GM19351 (cell line): ENCODE measurements around the gene MRPS12.

ENCODE experiments used
- ATAC-seq: cut with Tn5 transposase; IDR thresholded peaks from one replicate; pipeline ENCODE4 v1.9.1; 2021; ENCODE audit warnings: mild to moderate bottlenecking, moderate library complexity; ENCODE audit not compliant: unreplicated experiment

Gene MRPS12

DNA sequence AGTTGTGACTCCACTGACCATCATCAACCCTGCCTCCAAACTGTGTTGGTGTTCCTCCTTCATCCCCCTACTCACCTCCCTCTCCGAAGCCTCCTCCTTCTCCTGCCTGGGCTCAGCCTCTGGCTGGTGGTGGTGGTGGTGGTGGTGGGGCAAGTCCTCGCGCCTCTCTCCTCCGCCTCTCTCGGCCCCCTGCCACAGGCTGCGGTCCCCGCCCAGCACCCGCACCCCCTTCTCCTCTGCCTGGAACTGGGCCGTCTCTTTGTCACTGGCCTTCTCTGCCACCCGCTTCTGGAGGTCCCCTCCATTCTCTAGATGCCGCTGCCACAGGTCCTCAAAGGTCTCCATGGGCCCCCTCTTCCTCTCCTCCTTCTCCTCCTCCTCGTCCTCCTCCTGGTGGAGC is 20.3 kb upstream of the MRPS12 start:
- ATAC-seq = no peak

DNA sequence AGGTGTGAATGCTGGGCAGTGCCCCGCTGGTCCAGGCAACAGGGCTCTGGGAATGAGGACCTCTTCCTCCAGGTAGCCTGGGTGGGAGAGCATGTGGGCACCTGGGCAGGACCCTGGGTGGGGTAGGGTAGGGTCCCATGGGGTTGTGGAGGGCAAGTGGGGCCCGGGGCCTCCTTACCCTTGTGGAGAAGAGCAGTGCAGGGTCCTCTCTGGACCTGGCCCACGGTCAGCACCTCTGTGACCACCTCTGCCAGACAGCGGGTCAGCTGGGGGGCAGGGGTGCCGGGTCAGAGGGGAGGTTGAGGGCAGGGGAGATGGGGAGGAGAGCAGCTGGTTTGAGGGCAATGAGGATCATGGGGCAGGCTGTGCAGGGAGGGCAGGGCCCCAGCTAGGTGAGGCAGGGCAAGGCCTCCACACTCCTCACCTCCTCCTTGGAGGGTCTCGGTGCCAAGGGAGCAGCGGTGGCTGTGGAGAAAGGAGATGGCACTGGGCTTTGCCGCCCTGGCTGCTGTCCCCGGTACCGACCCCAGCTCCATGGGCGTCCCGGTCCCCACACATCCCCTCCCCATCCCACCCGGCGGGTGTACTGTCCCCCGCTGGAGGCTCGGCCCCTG is 19.2 kb upstream of the MRPS12 start:
- no peak for ATAC-seq

DNA sequence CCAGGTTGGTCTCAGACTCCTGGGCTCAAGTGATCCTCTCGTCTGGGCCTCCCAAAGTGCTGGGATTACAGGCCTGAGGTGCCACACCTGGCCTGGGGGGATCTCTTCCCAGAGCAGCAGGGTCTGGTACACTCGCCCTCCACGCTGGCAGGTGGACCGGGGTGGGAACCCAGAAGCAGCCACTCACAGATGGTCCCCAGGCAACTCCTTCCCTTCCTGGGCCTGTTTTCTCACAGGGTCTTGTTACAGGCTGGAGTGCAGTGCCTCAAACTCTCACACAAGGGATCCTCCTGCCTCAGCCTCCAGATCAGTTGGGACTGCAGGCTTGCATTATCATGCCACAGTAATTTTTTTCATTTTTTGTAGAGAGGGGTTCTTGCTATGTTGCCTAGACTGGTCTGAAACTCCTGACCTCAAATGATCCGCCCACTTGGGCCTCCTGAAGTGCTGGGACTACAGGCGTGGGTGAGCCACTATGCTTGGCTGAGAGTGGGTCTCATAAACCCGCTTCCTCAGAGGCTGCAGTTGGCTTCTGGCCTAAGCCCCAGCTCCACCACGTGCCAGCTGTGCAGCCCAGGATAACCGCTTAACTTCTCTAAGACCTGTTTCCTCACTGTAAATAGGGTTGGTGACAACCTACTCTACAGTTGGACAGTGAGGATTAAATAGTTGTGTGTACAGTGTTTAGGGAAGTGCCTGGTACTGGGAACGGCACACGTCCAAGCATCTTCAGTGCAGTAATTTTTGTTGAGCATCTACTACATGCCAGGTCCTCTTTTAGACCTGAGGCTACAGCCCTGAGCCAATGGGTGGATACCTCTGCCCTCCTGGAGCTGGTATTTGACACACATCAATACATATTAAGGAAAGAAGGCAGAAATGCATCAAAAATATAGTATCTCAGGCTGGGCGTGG is 17.9 kb upstream of the MRPS12 start:
- no peak for ATAC-seq

DNA sequence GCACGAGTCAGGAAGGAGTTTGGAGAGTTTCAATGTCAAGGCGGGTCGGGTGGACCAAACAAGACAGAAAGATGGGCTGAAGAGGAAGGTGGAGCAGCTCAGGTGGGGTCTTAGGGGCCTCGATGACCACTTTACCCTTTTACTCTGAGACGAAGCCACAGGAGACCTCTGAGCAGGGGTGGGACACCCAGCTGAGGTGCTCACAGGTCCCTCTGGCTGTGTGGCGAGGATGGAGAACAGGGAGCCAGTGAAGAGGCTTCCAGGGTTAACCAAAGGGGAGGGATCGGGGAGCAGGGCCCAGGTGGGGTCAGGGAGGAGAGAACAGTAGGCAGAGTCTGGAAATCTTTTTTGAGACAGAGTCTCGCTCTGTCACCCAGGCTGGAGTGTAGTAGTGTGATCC is 16.8 kb upstream of the MRPS12 start:
- no peak for ATAC-seq

DNA sequence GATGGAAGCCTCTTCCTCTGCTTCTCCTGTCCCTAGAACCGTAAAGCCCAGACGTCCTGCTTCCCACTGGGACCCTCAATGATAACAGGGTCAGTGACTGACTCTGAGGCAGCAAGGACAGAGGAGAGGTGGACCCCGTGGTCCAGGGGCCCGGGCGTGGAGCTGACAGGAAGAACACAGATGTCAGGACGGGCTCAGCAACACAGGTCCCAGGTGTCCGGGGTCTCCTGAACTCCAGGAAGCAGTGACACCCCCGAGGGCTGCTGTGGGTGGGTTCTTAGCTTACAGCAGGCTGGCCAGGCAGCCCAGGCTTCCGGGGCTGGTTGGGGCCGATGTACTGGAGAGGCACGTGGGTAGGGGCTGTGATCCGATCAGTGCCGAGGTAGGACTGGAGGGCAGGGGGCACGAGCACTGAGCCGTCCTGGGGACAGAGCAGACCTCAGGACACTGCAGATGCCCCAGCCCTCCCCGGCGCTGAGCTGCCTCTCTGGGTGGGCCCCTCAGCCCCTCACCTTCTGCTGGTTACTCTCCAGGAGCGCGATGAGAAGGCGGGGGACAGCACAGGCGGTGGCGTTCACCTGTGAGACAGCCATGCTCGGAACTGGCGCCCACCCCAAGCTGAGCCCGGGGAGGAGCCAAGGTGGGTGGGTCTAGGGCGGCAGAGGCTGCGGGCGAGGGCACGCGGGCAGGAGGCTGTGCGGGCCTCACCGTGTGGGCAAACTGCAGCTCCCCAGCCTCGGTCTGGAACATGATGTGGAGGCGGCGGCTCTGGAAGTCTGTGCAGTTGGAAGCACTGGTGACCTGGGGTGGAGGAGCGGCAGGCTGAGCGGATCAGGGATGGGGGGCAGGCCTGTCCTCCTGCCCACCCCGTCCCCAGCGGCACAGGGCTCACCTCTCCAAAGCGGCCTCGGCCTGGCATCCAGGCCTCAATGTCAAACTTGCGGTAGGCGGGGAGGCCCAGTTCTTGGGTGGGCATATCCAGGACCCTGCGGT is 15.1 kb upstream of the MRPS12 start:
- no peak for ATAC-seq

DNA sequence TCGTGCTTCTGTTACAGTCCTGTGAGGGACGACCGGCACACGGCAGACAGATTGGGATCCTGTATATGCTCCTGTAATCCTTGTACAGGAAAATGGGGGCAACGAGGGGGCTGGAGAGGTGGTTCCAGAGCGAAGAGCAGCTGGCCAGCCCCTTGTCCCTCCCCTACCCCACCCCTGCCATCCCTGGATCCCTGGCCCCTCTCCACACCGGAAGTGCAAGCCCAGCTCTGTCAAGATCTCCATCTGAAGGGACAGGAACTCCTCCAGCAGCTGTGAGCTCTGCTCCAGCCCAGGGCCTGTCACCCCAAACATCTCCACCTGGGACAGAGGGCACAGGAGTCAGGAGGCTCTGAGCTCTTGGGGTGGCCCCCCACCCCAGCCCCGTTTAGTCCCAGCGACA is 13.2 kb upstream of the MRPS12 start:
- ATAC-seq = no peak

DNA sequence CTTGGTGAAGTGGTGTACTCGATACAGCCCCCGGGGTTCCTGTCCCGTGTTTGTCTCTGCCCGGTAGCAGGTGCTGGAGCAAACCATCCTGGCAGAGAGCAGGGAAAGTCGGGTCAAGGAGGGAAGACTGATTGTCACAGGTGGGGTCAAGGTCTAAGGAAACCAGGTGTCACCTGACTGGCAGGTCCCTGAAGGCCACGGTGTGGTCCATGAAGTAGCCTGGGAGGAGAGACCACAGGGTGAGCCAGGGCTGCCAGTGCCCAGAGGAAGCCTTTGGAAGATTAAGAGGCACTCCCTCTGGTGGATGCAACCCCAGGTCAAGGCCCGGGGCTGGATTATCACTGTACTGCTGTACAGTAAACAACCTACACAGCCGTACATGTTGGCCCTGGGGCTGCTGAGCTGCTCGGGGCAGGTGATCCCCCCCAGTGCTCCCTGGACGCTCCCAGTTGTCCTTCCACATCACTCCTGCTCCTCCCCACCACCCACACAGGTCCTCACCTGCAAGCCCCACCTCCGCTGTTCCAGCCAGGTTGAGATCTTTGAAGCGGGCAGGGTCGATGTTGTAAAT is 12.7 kb upstream of the MRPS12 start:
- ATAC-seq = no peak

DNA sequence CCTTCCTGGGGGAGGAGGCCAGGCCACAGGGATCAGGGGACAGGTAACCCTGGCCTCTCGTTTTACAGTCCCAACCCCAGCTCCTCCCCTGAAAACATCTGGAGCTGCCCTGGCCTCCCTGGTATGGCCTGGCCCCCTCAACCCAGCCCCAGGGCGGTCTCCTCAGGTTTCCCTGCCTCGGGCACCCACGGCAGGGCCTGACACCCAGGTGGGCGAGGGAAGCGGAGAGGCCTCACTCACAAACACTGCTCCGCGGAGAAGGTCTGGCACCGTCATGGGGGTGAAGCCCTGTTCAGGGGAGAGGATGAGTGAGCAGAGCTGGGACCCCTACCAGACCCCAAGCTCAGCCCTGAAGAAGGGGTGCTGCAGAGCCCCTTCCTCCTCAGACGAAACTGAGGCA is 12.2 kb upstream of the MRPS12 start:
- ATAC-seq = no peak

DNA sequence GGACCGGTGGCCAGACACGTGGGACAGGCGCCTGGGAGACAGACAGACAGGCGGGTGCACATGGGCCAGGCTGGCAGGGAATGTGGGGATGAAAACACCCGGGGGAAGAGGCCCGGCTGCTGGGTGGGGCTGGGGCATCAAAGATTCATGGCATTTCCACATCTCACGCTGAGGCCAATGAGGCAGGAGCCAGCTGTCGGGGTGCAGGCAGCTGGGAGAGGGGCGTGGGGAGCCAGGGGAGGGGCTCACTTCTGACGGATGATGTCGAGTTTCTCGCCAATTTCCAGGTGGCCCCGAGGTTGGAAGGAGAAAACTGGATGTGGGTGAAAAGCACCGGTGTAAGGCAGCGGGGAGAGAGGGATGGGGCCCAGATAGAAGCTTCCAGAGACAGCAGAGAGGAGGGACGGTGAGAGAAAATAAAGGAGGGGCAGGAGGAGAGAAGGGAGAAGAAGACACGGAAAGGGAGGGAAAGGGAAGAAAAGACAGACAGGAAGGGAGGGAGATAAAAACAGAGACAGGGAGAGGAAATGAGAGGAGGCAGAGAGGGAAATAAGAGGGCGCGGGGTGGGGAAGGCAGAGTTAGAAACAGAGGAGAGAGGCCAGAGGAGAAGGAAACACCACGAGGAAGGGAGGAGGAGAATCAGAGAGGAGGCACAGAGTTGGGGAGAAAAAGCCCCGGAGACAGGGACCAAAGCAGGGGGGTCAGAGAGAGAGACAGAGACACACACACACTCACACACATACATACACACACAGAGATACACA is 10.7 kb upstream of the MRPS12 start:
- no peak for ATAC-seq

DNA sequence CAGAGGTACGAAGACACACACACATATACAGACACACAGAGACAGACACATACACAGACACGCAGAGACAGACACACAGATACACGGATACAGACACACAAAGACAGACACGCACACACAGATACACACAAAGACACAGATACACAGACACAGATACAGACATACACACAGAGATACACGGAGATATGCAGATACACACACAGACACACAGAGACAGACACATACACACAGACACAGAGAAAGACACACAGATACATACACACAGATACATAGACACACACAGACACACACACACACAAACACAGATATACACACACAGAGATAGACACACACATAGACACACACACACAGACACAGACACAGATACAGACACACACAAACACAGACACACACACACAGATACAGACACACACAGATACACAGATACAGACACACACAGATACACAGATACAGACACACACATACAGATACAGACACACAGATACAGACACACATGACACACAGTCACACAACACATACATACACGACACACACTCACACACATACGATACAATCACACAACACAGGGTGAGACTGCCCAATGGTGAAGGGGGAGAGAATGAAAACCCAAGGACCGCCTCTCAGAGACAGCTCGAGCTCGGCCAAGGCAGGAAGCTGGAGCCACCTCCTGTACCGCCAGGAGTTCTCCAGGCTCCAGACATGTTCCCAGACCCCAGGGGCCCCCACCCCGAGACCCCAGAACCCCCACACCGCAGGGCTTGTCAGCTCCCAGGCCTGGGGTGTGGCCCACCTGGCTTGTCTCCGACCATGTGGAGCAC is 9.9 kb upstream of the MRPS12 start:
- ATAC-seq = no peak

DNA sequence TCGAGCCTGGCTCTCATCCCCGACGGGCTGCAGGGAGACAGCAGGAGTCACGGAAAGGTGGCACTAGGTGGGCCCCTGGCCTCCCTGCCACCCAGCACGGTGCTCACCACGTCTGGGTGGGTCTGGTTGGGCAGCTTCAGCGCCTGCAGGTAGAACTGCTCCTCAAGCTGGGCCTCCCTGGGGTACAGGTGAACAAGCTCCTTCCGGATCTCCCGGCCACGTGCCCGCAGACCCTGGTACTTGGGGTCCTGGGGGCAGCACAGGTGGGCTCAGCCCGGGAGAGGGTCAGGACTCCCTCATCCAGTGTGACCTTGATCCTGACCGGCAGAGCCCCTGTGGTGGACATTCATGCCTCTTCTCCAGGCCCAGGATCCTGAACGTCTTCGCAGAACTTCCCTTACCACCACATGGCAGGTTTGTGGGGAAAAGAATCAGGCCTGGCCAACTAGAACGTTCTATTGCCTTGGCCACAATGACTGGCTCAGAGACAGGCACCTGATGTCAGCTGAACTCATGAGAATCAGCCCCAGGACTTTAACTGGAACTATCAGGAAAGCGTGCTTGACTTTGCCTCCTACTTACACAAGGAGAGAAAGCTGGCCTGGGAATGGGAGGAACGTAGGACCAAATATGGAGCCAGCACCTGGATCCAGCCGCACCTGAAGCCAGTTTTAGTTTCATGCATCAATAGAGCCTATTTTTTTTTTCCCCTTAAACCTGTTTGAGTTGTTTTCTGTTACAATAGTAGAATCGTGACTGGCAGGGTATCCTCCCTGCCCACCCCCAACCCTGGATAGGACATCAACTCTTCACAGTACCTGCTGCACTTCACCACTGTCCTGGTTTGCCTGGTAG is 9.1 kb upstream of the MRPS12 start:
- no peak for ATAC-seq

DNA sequence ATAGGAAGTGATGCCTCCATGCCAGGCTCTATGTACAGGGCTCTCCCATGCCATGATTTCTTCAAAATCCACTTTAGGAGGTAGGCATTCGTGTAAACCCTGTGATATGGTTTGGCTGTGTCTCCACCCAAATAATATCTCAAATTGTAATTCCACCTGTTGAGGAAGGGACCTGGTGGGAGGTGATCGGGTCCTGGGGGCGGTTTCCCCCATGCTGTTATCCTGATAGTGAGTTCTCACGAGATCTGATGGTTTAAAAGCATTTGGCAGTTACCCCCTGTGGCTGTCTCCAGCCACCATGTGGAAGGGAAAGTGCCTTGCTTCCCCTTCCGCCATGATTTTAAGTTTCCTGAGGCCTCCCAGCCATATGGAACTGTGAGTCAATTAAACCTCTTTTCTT is 8.3 kb upstream of the MRPS12 start:
- no peak for ATAC-seq

DNA sequence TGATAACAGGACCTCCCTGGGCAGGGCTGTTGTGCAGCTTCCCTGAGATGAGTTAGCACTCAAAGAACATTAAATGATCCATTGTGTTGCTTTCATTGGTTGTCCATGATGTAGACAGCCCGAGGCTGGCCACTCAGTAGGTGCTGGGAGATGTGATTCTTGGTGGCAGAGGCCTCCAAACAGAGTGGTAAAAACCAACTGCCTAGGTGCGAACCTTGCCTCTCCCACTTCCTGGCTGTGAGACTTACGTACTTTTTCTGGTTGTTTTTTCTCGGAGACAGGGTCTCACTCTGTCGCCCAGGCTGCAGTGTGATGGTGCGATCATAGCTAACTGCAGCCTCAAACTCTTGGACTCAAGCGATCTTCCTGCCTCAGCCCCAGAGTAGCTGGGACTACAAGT is 6.4 kb upstream of the MRPS12 start:
- no peak for ATAC-seq

DNA sequence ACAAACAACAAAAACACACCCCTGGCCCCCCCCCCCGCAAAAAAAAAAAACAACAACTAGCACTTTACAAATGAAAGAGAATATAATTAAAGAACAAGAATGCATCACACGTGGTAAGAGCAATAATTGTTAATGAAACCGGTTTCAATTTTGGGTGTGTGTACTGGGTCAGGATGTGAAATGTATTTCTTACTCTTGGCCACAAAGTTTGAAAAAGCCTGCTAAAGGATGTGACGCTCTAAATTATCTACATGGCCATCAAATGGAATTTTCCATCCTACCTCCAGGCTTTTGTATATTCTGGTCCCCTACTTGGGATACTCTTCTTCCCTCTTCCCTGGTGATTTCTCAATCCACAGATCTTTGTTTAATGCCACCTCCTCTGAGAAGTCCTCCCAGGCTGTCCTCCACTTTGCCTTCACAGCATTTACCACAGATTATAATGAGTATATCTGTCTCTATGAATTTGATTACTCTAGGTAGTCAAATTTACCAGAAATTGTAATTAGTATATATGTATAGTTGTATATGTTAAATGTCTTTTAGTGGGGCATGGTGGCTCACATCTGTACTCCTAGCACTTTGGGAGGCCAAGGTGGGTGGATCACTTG is 2.2 kb upstream of the MRPS12 start:
- no peak for ATAC-seq

DNA sequence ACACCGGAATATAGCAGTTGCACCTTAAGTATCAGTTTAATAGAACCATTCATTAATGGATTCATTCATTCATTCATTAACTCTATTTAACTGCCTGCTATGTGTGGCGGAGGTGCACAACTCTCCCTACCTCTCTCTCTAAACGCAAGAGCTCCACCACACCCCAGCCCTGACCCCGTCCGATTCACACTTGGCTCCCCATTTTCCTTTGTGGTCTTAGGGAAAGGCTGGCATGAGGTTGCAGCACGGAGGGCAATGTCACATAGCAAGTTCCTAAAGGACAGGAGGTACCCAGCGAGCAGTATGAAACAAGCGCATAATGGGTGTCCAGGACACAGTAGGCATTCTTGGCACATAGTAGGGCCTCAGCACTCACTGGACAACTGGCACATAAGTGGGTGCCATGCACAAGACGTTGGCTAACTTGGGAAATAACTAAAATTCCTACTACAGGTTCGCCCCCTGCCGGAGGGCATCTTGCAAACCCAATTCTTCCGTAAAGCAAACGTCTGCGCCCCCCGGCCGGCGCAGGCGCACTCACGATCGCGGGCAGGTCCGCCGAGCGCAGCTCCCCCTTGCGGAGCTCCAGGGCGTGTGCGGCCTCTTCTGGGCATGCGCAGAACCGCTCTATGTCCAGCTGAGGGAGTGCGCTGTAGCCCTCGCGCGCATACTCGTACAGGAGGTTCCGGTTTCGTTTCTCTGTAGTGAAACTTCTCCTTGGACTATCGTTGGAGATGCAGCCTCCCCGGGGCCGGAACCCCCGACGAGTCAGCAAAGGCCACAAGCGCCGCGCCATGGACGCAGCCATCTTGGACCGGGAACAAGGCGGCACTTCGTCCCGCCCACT is 592 bp upstream of the MRPS12 start, which contains the start of gene SARS2:
Gene SARS2, minus strand, starts transcription at position 835 of the 847 bp plus-strand sequence. Its CDS starts 27 bp downstream, at position 808.
- ATAC-seq = peak; percentile 53

DNA sequence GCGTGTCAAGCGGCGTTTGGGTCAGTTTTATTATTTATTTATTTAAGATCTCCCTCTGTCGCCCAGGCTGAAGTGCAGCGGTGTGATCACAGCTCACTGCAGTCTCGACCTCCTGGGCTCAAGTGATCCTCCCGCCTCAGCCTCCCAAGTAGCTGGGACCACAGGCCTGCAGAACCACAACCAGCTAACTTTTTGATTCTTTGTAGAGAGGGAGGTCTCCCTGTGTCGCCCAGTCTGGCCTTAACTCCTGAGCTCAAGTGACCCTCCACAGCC is 713 bp downstream of the MRPS12 start:
- ATAC-seq = no peak
